Nephron progenitor cell (in vitro differentiated cells): ENCODE measurements around the gene ALK.

ENCODE experiments used
- DNase-seq: peaks from one replicate; pipeline ENCODE4 v3.0.0; 2021
- H3K27ac Mint-ChIP-seq: 2 replicates; pipeline ENCODE4 v1.8.0; 2021; ENCODE audit warnings: mild to moderate bottlenecking, moderate library complexity, mixed read lengths
- H3K27me3 Mint-ChIP-seq: 2 replicates; pipeline ENCODE4 v1.8.0; 2021; ENCODE audit warnings: mild to moderate bottlenecking, low read depth, mixed read lengths; ENCODE audit not compliant: poor library complexity
- H3K36me3 Mint-ChIP-seq: 2 replicates; pipeline ENCODE4 v1.8.0; 2021; ENCODE audit warnings: low read depth, mixed read lengths
- H3K4me1 Mint-ChIP-seq: 2 replicates; pipeline ENCODE4 v1.8.0; 2021; ENCODE audit warnings: mixed read lengths
- H3K4me3 Mint-ChIP-seq: 2 replicates; pipeline ENCODE4 v1.8.0; 2021; ENCODE audit warnings: mild to moderate bottlenecking, moderate library complexity, mixed read lengths
- H3K9me3 Mint-ChIP-seq: 2 replicates; pipeline ENCODE4 v1.8.0; 2021; ENCODE audit warnings: mild to moderate bottlenecking, moderate library complexity, mixed read lengths
- TF ChIP-seq, protein P1 (sequence below): fragments of 200-600 bp; sonication (generic); IDR thresholded peaks from 2 replicates; pipeline ENCODE4 v1.5.0; 2021; ENCODE audit warnings: antibody characterized with exemption

ALK gene

DNA sequence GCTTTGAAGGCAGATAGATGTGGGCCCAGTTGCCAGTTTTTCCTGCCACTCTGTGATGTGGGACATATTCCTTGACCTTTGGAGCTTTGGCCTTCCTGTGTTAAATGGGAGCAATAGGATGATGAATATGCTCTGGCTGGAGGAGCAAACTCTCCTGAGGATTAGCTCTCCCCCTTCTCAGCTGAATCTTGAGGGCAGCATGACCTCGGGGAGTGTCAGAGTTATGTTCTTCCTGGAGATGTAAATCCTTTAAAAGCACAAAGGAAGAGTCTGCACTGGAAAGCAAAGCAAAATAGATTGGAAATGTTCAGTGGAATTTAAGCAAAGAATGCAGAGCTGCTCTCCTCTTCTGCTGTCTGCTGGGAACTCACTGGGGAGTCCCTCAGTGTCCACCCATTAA is 160.1 kb downstream of the ALK start:
- no peaks in the 10 kb centered on the region for H3K9me3 Mint-ChIP-seq

GRCh38 chr2:29760008-29760407 is 161.4 kb downstream of the ALK start:
- no peak overlapping the region for H3K4me3 Mint-ChIP-seq
- H3K36me3 Mint-ChIP-seq = no peaks in the 10 kb centered on the region
- H3K4me1 Mint-ChIP-seq = peaks cover 39% of the 10 kb centered on the region
- no peak overlapping the region for H3K27ac Mint-ChIP-seq
- DNase-seq = no peak
- H3K9me3 Mint-ChIP-seq = no peaks in the 10 kb centered on the region
- TF ChIP-seq, protein P1, sequence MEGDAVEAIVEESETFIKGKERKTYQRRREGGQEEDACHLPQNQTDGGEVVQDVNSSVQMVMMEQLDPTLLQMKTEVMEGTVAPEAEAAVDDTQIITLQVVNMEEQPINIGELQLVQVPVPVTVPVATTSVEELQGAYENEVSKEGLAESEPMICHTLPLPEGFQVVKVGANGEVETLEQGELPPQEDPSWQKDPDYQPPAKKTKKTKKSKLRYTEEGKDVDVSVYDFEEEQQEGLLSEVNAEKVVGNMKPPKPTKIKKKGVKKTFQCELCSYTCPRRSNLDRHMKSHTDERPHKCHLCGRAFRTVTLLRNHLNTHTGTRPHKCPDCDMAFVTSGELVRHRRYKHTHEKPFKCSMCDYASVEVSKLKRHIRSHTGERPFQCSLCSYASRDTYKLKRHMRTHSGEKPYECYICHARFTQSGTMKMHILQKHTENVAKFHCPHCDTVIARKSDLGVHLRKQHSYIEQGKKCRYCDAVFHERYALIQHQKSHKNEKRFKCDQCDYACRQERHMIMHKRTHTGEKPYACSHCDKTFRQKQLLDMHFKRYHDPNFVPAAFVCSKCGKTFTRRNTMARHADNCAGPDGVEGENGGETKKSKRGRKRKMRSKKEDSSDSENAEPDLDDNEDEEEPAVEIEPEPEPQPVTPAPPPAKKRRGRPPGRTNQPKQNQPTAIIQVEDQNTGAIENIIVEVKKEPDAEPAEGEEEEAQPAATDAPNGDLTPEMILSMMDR = no peak
- peaks cover 7% of the 10 kb centered on the region for H3K27me3 Mint-ChIP-seq

More for the DNA sequence above, 160.1 kb downstream of the ALK start:
- peak overlapping the region; percentile 68 for H3K27ac Mint-ChIP-seq
- TF ChIP-seq, protein P1 = no peak
- no peak for DNase-seq
- H3K4me3 Mint-ChIP-seq = no peak overlapping the region
- no peaks in the 10 kb centered on the region for H3K36me3 Mint-ChIP-seq
- H3K4me1 Mint-ChIP-seq = peaks cover 39% of the 10 kb centered on the region
- peaks cover 8% of the 10 kb centered on the region for H3K27me3 Mint-ChIP-seq

DNA sequence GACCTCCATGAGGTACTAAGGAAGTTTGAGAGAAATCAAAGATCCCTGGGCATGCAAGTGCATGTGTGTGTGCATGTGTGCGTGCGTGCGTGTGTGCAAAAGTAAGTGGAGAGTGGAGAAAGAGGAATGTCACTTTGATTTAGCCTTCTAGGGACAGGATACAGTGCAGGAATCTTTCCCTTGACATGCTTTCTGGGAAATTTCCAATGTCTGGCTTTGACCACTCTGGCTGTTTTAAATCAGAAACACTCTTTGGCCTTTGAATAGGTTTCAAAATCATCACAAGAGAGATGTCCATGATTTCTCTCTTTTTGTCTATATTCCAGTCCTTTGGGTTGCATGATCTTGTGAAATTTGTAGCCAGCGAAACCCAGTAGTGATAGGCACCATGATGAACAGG is 162.0 kb downstream of the ALK start:
- no peak for DNase-seq
- Mint-ChIP-seq H3K27me3 (peaks cover under 1% of the 10 kb centered on the region), H3K4me1 (peaks cover 39% of the 10 kb centered on the region), H3K9me3 (no peaks in the 10 kb centered on the region), H3K4me3 (no peak overlapping the region), H3K27ac (no peak overlapping the region), H3K36me3 (no peaks in the 10 kb centered on the region)
- TF ChIP-seq, protein P1 = no peak

- Mint-ChIP-seq H3K36me3 (no peaks in the 10 kb centered on the region), H3K27ac (no peak overlapping the region), H3K4me3 (no peak overlapping the region), H3K9me3 (no peaks in the 10 kb centered on the region), H3K27me3 (peaks cover 4% of the 10 kb centered on the region), H3K4me1 (peaks cover 24% of the 10 kb centered on the region)
- TF ChIP-seq, protein P1 = no peak
- no peak for DNase-seq
Observed at GRCh38 chr2:29755829-29756228, 165.6 kb downstream of the ALK start.

- peaks cover 22% of the 10 kb centered on the region for H3K4me1 Mint-ChIP-seq
- DNase-seq = no peak
- H3K4me3 Mint-ChIP-seq = no peak overlapping the region
- H3K27me3 Mint-ChIP-seq = peaks cover 4% of the 10 kb centered on the region
- H3K36me3 Mint-ChIP-seq = no peaks in the 10 kb centered on the region
- TF ChIP-seq, protein P1 = no peak
- no peaks in the 10 kb centered on the region for H3K9me3 Mint-ChIP-seq
- no peak overlapping the region for H3K27ac Mint-ChIP-seq
Observed at GRCh38 chr2:29755233-29755632, 166.2 kb downstream of the ALK start.

- Mint-ChIP-seq H3K27me3 (peaks cover 4% of the 10 kb centered on the region), H3K4me1 (peaks cover 12% of the 10 kb centered on the region), H3K36me3 (no peaks in the 10 kb centered on the region), H3K9me3 (no peaks in the 10 kb centered on the region), H3K4me3 (no peak overlapping the region), H3K27ac (no peak overlapping the region)
- DNase-seq = no peak
- TF ChIP-seq, protein P1 = no peak
Observed at GRCh38 chr2:29753671-29754444, 167.5 kb downstream of the ALK start.
